Mucosa of descending colon (tissue), 3 donors: ENCODE data around the gene DOCK4. TPM values are rescaled to one million over a fixed set of nuclear protein-coding genes. Genes with fewer than 3 reads are reported as not detected.

Experiments used
- ATAC-seq: fragments of 200-7000 bp; cut with Tn5 transposase; one replicate; pipeline ENCODE4 v1.9.1; 2020; ENCODE audit warnings: mild to moderate bottlenecking, moderate library complexity
- DNase-seq, 3 donors: peaks; one replicate each; pipeline ENCODE4 v3.0.0-alpha.2; 2020
- H3K36me3 ChIP-seq: fragments of 200-600 bp; one replicate; pipeline ENCODE4 v1.8.0; 2021; ENCODE audit warnings: low read depth, mild to moderate bottlenecking
- H3K4me1 ChIP-seq: fragments of 200-600 bp; one replicate; pipeline ENCODE4 v1.8.0; 2021; ENCODE audit warnings: low read depth, mild to moderate bottlenecking
- H3K4me3 ChIP-seq: fragments of 200-600 bp; one replicate; pipeline ENCODE4 v1.8.0; 2021; ENCODE audit warnings: mild to moderate bottlenecking
- H3K9me3 ChIP-seq: fragments of 200-600 bp; one replicate; pipeline ENCODE4 v1.8.0; 2021; ENCODE audit warnings: mild to moderate bottlenecking
- intact Hi-C, 2 donors: fragments of 100-400 bp; cut with DNase I in 1 of 2; cut with micrococcal nuclease in 1 of 2; formaldehyde crosslinking; loops; one replicate each; pipeline versions ENCODE4 v1.11.0 to v1.11.1; 2022; cut with DNase I, micrococcal nuclease
- total RNA-seq, 3 donors: library from RNA; stranded (reverse); fragmentation: NEBNext Ultra II Directional in 2 of 3; extraction: Animal tissue kit (Norgen Biotek cat#: 25700) in 2 of 3; gene quantifications; one replicate each; pipeline versions ENCODE4 v1.2.1 to v1.2.4, GENCODE V29; 2021 to 2023
- TF ChIP-seq, protein P1 (sequence below): fragments of 200-600 bp; IDR thresholded peaks from one replicate; pipeline ENCODE4 v1.8.0; 2022; ENCODE audit warnings: antibody characterized with exemption, mild to moderate bottlenecking
- donor health status: DM: no; HTN: no; CAD: no; lungs with moderate emphysema.
- donor health status: DM: no; HTN: no; CAD: no.
- donor health status: DM: no; HTN: yes; CAD: no.

DOCK4 gene
- total RNA-seq, 3 donors from 2014 or later = 9.2 to 18.4 (median 12.7) TPM

DNA sequence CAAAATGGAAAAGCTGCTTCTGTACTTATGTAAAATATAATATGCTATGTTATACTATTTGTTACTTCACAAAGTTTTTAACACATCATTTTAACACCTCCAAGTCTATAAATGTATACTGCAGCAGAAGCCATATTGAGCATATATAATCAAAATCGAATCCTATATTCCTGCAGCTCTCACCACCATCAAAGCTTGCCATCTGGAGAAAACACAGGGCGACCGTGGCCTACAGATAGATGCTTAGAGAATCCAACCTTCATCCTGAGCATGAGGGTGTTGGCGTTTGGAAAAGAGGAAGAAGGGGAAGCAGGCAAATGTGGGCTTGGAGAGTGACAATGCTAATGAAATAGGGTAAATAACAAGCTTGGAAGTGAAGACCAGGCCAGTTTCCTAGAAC lies 385.2 kb downstream of the DOCK4 start:
- intact Hi-C loops = no loop called here
- ATAC-seq (no peak), DNase-seq (no peak)
- Histone ChIP-seq H3K36me3 (no peaks in the 10 kb centered on the region), H3K9me3 (no peaks in the 10 kb centered on the region), H3K4me1 (no peaks in the 10 kb centered on the region), H3K4me3 (no peak overlapping the region)
- TF ChIP-seq, protein P1, sequence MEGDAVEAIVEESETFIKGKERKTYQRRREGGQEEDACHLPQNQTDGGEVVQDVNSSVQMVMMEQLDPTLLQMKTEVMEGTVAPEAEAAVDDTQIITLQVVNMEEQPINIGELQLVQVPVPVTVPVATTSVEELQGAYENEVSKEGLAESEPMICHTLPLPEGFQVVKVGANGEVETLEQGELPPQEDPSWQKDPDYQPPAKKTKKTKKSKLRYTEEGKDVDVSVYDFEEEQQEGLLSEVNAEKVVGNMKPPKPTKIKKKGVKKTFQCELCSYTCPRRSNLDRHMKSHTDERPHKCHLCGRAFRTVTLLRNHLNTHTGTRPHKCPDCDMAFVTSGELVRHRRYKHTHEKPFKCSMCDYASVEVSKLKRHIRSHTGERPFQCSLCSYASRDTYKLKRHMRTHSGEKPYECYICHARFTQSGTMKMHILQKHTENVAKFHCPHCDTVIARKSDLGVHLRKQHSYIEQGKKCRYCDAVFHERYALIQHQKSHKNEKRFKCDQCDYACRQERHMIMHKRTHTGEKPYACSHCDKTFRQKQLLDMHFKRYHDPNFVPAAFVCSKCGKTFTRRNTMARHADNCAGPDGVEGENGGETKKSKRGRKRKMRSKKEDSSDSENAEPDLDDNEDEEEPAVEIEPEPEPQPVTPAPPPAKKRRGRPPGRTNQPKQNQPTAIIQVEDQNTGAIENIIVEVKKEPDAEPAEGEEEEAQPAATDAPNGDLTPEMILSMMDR = no peak

DNA sequence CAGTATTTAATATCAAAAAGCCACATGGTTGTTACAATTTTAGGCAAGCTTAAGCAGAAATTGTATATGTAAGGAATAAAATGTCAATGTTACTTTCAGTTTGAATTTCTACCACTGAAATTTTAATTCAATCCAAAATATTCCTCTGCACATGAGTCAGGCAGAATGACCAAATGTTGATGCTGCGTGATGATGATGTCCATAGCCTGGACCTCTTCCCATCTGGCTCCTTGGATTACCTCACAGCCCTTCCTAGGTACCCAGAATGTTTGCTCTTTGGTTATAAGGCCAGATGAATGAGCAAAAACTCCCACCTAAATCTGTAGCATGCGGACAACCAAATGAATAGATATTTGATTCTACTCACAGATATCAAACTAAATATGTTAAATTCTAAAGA lies 385.6 kb downstream of the DOCK4 start:
- Histone ChIP-seq H3K4me1 (no peaks in the 10 kb centered on the region), H3K4me3 (no peak overlapping the region), H3K9me3 (no peaks in the 10 kb centered on the region), H3K36me3 (no peaks in the 10 kb centered on the region)
- no peak for DNase-seq
- TF ChIP-seq, protein P1 = no peak
- no peak for ATAC-seq
- intact Hi-C loops = no loop called here

DNA sequence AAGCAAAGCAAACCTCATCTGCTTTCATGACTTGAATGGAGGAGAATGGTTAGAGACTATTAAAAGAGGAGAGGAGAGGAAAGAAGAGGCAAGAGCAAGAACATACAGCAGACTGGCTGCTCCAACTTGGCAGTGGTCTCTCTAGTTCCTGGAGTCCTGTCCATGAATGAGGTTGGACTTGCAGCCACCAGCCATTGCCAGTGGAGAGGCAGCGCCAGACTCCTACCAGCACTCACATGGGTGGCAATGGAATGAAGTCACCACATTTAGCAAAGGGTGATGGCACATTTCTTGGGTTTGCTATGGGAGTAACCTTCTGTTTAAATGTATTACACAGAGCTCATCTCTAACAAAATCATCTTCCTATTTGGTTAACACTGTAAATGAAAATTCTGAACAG lies 386.1 kb downstream of the DOCK4 start:
- TF ChIP-seq, protein P1 = no peak
- no peak for ATAC-seq
- Histone ChIP-seq H3K4me1 (no peaks in the 10 kb centered on the region), H3K36me3 (no peaks in the 10 kb centered on the region), H3K4me3 (no peak overlapping the region), H3K9me3 (no peaks in the 10 kb centered on the region)
- intact Hi-C loops = no loop called here
- DNase-seq = no peak

DNA sequence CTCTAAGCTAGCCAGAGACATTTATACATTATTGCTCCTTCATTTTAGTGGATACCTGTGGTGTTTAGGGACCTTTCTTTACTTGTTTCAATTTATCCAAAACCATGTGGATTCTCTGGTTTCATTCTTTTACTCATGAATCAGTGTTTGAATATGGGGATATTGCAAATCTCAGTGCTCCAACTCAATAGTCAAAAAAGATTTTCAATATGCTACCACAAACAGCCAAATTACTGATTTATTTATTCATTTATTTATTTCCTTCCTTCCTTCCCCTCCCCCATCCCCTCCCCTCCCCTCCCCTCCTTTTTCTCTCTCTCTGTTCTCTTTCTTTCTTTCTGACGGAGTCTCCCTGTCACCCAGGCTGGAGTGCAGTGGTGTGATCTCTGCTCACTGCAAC lies 390.8 kb downstream of the DOCK4 start:
- TF ChIP-seq, protein P1 = no peak
- H3K9me3 ChIP-seq = no peaks in the 10 kb centered on the region
- H3K36me3 ChIP-seq = no peaks in the 10 kb centered on the region
- DNase-seq (no peak), ATAC-seq (no peak)
- no peaks in the 10 kb centered on the region for H3K4me1 ChIP-seq
- no peak overlapping the region for H3K4me3 ChIP-seq
- intact Hi-C loops = no loop called here

DNA sequence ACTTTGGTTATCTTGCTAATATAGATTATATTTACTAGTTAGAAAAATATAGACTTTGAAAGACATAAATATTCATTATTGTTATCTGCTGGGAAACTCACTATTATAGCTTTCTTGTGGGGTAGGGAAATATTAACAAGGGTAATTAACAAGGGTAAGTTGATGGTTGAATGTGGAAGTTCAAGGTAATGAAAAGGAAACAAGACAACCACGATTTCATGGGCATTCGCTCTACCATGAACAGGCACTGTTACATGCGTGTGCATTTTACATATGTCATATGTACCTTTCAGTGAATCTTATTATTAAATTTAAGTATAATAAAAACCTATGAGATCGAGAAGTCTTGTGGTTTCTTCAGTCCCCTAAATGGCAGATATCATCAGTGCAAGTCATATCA lies 392.9 kb downstream of the DOCK4 start:
- no peak for DNase-seq
- intact Hi-C loops = no loop called here
- Histone ChIP-seq H3K36me3 (no peaks in the 10 kb centered on the region), H3K9me3 (no peaks in the 10 kb centered on the region), H3K4me1 (no peaks in the 10 kb centered on the region), H3K4me3 (no peak overlapping the region)
- ATAC-seq = no peak
- TF ChIP-seq, protein P1 = no peak

DNA sequence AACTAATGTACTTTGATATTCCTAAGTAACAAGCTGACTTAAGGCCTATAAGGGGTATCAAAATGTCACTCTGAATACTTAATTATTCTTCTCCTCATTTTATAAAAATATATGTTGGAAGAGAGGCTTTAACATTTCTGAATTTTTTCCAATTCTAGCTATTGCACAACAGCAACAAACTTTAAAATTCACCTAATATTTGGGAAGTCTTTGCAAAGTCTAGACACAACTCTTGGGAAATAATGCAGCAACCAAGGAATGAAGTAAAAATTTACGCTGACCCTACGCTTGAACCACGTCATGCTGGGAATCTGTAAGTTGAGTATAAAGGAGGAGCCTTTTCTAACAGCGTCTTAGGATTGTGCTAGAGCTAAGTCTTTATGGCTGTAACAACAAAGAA lies 400.0 kb downstream of the DOCK4 start:
- H3K4me3 ChIP-seq = no peak overlapping the region
- peaks cover 6% of the 10 kb centered on the region for H3K9me3 ChIP-seq
- intact Hi-C loops = no loop called here
- no peaks in the 10 kb centered on the region for H3K4me1 ChIP-seq
- DNase-seq (no peak), ATAC-seq (no peak)
- H3K36me3 ChIP-seq = no peaks in the 10 kb centered on the region
- TF ChIP-seq, protein P1 = no peak
